Left ventricle myocardium superior (tissue), 1 donor: Measurements from ENCODE around the gene BAZ2B. TPM values are rescaled to one million over a fixed set of nuclear protein-coding genes. Genes with fewer than 3 reads are reported as not detected.
A peak's percentile ranks its signal among the peaks of the same experiment; 100 is the strongest.

Source experiments
- ATAC-seq: fragments of 200-7000 bp; cut with Tn5 transposase; one replicate; pipeline ENCODE4 v1.9.1; 2020; ENCODE audit warnings: mild to moderate bottlenecking, moderate library complexity
- DNase-seq: peaks from one replicate; pipeline ENCODE4 v3.0.0-alpha.2; 2020
- intact Hi-C: fragments of 100-400 bp; cut with micrococcal nuclease; formaldehyde crosslinking; loops from one replicate; pipeline ENCODE4 v1.11.0; 2022
- total RNA-seq: library from RNA; stranded (reverse); fragmentation: NEBNext Ultra II Directional; extraction: Animal tissue kit (Norgen Biotek cat#: 25700); gene quantifications from one replicate; pipeline ENCODE4 v1.2.1, GENCODE V29; 2021
- donor health status: DM: no; HTN: yes; CAD: no; lungs with severe emphysema.

BAZ2B gene
- total RNA-seq, 1 donor from 2014 or later = 38.6 TPM

- intact Hi-C loops = no loop called here
- DNase-seq = no peak
- no peak for ATAC-seq
Observed at GRCh38 chr2:159617100-159617499, 752 bp upstream of the BAZ2B start.

GRCh38 chr2:159615367-159616285, 722 bp downstream of the BAZ2B start:
- intact Hi-C loops = no loop called here
- DNase-seq (peak; percentile 92), ATAC-seq (peak; percentile 96)

GRCh38 chr2:159614534-159615366, 1.6 kb downstream of the BAZ2B start:
- DNase-seq (no peak), ATAC-seq (peak; percentile 61)
- intact Hi-C loops = no loop called here

GRCh38 chr2:159613651-159614285, 2.6 kb downstream of the BAZ2B start:
- intact Hi-C loops = no loop called here
- ATAC-seq (no peak), DNase-seq (no peak)

- intact Hi-C loops = no loop called here
- no peak for ATAC-seq
- DNase-seq = no peak
Observed at GRCh38 chr2:159613091-159613490, 3.3 kb downstream of the BAZ2B start.

GRCh38 chr2:159612255-159612901, 4.0 kb downstream of the BAZ2B start:
- no peak for DNase-seq
- intact Hi-C loops = no loop called here
- ATAC-seq = no peak

- ATAC-seq = no peak
- intact Hi-C loops = no loop called here
- DNase-seq = no peak
Observed at GRCh38 chr2:159609811-159610549, 6.4 kb downstream of the BAZ2B start.

GRCh38 chr2:159608723-159609308, 7.5 kb downstream of the BAZ2B start:
- DNase-seq (no peak), ATAC-seq (no peak)
- intact Hi-C loops = no loop called here

- ATAC-seq = no peak
- intact Hi-C loops = no loop called here
- no peak for DNase-seq
Observed at GRCh38 chr2:159608108-159608507, 8.2 kb downstream of the BAZ2B start.

- no peak for DNase-seq
- intact Hi-C loops = no loop called here
- no peak for ATAC-seq
Observed at GRCh38 chr2:159606287-159606686, 10.1 kb downstream of the BAZ2B start.

GRCh38 chr2:159605441-159606178, 10.7 kb downstream of the BAZ2B start:
- intact Hi-C loops = no loop called here
- ATAC-seq (peak; percentile 76), DNase-seq (no peak)

- ATAC-seq (no peak), DNase-seq (no peak)
- intact Hi-C loops = no loop called here
Observed at GRCh38 chr2:159604159-159604558, 12.2 kb downstream of the BAZ2B start.

GRCh38 chr2:159600752-159601151, 15.6 kb downstream of the BAZ2B start:
- intact Hi-C loops = loop anchor here (2.0 kb wide), 1 partner anchor 60 kb away; no protein-coding TSS in a partner anchor
- DNase-seq (no peak), ATAC-seq (no peak)

GRCh38 chr2:159595410-159596046, 20.8 kb downstream of the BAZ2B start:
- DNase-seq (no peak), ATAC-seq (no peak)
- intact Hi-C loops = no loop called here

- no peak for DNase-seq
- intact Hi-C loops = no loop called here
- peak; percentile 54 for ATAC-seq
Observed at GRCh38 chr2:159592441-159592840, 23.9 kb downstream of the BAZ2B start.

GRCh38 chr2:159591221-159591620, 25.1 kb downstream of the BAZ2B start:
- ATAC-seq (no peak), DNase-seq (no peak)
- intact Hi-C loops = no loop called here

GRCh38 chr2:159589286-159589685, 27.1 kb downstream of the BAZ2B start:
- ATAC-seq (no peak), DNase-seq (no peak)
- intact Hi-C loops = no loop called here
